Panc1 (cell line): ENCODE data around the gene ZNF593OS. TPM values are rescaled to one million over a fixed set of nuclear protein-coding genes. Genes with fewer than 3 reads are reported as not detected.

Experiments
- ATAC-seq: fragments of 200-7000 bp; cut with Tn5 transposase; 2 replicates; pipeline ENCODE4 v1.9.1; 2020; ENCODE audit warnings: mild to moderate bottlenecking, moderate library complexity
- BruUV-seq: library from RNA; stranded (reverse); fragments of 400-500 nt; replicated peaks from 2 replicates; lab custom pipeline; 2021; lab: Mats Ljungman, UMichigan
- CTCF ChIA-PET: fragments of 300-600 bp; sonication (Branson Sonifier 250); formaldehyde crosslinking; loops from one replicate; lab custom pipeline; 2022; ENCODE audit warnings: antibody characterized with exemption; lab: Charles Lee
- POLR2A ChIA-PET: fragments of 300-600 bp; sonication (Branson Sonifier 250); formaldehyde crosslinking; loops from one replicate; lab custom pipeline; 2022; ENCODE audit warnings: antibody characterized with exemption; lab: Charles Lee
- DNase-seq: peaks from one replicate; pipeline ENCODE4 v3.0.0-alpha.2; 2010; ENCODE audit warnings: low read depth, low spot score
- H3K27ac ChIP-seq: 2 replicates; pipeline ENCODE4 v1.5.1; 2011; ENCODE audit warnings: mild to moderate bottlenecking, low read length, inconsistent platforms
- H3K27me3 ChIP-seq: fragments of 200-500 bp; sonication (Bioruptor generic); 2 replicates; pipeline ENCODE4 v1.6.0; 2014; ENCODE audit warnings: low read length, inconsistent platforms; ENCODE audit not compliant: control insufficient read depth, insufficient read depth
- H3K36me3 ChIP-seq: fragments of 200-500 bp; sonication (Bioruptor generic); 2 replicates; pipeline ENCODE4 v1.5.1; 2014; ENCODE audit warnings: inconsistent platforms, mild to moderate bottlenecking, low read length, moderate library complexity; ENCODE audit not compliant: control insufficient read depth, insufficient read depth
- H3K4me1 ChIP-seq: 2 replicates; pipeline ENCODE4 v1.5.1; 2011; ENCODE audit warnings: inconsistent platforms, mild to moderate bottlenecking, low read length, moderate library complexity; ENCODE audit not compliant: control insufficient read depth, insufficient read depth
- H3K4me3 ChIP-seq, 2 experiments: 2 replicates each; pipeline ENCODE4 v1.5.1; 2011 to 2012; ENCODE audit warnings: low read depth in 2 of 2, low read length in 2 of 2, mild to moderate bottlenecking in 2 of 2, inconsistent platforms in 1 of 2, moderate library complexity in 1 of 2
- H3K9me3 ChIP-seq: fragments of 200-500 bp; sonication (Bioruptor generic); 2 replicates; pipeline ENCODE4 v1.5.1; 2014; ENCODE audit warnings: low read depth, mild to moderate bottlenecking, inconsistent platforms, low read length, moderate library complexity; ENCODE audit not compliant: control insufficient read depth, insufficient read depth
- POLR2AphosphoS5 ChIP-seq: IDR thresholded peaks from 2 replicates; pipeline ENCODE4 v1.6.1; 2012; ENCODE audit warnings: mild to moderate bottlenecking, low read depth, low read length, moderate library complexity
- SIN3A ChIP-seq: IDR thresholded peaks from 2 replicates; pipeline ENCODE4 v1.6.1; 2012; ENCODE audit warnings: low read depth, mild to moderate bottlenecking, low read length, moderate library complexity, borderline replicate concordance; ENCODE audit not compliant: insufficient read depth
- TCF7L2 ChIP-seq: IDR thresholded peaks from 2 replicates; pipeline ENCODE4 v1.6.1; 2011; ENCODE audit warnings: mild to moderate bottlenecking, low read depth, low read length, inconsistent platforms
- in situ Hi-C: cut with HindIII; loops from 2 replicates; pipeline ENCODE4 v1.10.0; 2016; ENCODE audit warnings: low sequenced_read_pairs, low pct_unique_long_range_greater_than_20kb
- intact Hi-C: fragments of 100-400 bp; cut with micrococcal nuclease; formaldehyde crosslinking; loops from one replicate; pipeline ENCODE4 v1.10.0; 2022; ENCODE audit not compliant: unreplicated experiment
- total RNA-seq: library from RNA; stranded (reverse); gene quantifications from one replicate; pipeline ENCODE4 v1.2.1, GENCODE V29; 2021; ENCODE audit not compliant: unreplicated experiment
- TF ChIP-seq, protein P1 (sequence below): fragments of 450-650 bp; IDR thresholded peaks from 2 replicates; pipeline ENCODE4 v1.5.1; 2017; ENCODE audit warnings: mild to moderate bottlenecking
- TF ChIP-seq, protein P2 (sequence below), 2 experiments: IDR thresholded peaks; 2 replicates each; pipeline ENCODE4 v1.6.1; 2011 to 2012; ENCODE audit warnings: low read depth in 2 of 2, control low read depth in 1 of 2, low read length in 1 of 2, mild to moderate bottlenecking in 1 of 2, moderate library complexity in 1 of 2; ENCODE audit not compliant: insufficient read depth in 1 of 2

ZNF593OS gene
- total RNA-seq, 1 experiment from 2014 or later, result not detected

- Histone ChIP-seq H3K4me3 (no peak overlapping the region), H3K9me3 (no peaks in the 10 kb centered on the region), H3K27me3 (no peaks in the 10 kb centered on the region), H3K36me3 (no peaks in the 10 kb centered on the region; the same call in 1 of the 2 replicates), H3K27ac (no peak overlapping the region), H3K4me1 (no peaks in the 10 kb centered on the region; the same call in 1 of the 2 replicates)
- POLR2A ChIA-PET, result no interaction called here
- ATAC-seq (no peak), DNase-seq (no peak)
- in situ Hi-C loops (no loop called here), intact Hi-C loops (no loop called here)
- TF ChIP-seq, protein P1, sequence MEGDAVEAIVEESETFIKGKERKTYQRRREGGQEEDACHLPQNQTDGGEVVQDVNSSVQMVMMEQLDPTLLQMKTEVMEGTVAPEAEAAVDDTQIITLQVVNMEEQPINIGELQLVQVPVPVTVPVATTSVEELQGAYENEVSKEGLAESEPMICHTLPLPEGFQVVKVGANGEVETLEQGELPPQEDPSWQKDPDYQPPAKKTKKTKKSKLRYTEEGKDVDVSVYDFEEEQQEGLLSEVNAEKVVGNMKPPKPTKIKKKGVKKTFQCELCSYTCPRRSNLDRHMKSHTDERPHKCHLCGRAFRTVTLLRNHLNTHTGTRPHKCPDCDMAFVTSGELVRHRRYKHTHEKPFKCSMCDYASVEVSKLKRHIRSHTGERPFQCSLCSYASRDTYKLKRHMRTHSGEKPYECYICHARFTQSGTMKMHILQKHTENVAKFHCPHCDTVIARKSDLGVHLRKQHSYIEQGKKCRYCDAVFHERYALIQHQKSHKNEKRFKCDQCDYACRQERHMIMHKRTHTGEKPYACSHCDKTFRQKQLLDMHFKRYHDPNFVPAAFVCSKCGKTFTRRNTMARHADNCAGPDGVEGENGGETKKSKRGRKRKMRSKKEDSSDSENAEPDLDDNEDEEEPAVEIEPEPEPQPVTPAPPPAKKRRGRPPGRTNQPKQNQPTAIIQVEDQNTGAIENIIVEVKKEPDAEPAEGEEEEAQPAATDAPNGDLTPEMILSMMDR, result no peak
- TF ChIP-seq TCF7L2, result no peak
- TF ChIP-seq, protein P2, sequence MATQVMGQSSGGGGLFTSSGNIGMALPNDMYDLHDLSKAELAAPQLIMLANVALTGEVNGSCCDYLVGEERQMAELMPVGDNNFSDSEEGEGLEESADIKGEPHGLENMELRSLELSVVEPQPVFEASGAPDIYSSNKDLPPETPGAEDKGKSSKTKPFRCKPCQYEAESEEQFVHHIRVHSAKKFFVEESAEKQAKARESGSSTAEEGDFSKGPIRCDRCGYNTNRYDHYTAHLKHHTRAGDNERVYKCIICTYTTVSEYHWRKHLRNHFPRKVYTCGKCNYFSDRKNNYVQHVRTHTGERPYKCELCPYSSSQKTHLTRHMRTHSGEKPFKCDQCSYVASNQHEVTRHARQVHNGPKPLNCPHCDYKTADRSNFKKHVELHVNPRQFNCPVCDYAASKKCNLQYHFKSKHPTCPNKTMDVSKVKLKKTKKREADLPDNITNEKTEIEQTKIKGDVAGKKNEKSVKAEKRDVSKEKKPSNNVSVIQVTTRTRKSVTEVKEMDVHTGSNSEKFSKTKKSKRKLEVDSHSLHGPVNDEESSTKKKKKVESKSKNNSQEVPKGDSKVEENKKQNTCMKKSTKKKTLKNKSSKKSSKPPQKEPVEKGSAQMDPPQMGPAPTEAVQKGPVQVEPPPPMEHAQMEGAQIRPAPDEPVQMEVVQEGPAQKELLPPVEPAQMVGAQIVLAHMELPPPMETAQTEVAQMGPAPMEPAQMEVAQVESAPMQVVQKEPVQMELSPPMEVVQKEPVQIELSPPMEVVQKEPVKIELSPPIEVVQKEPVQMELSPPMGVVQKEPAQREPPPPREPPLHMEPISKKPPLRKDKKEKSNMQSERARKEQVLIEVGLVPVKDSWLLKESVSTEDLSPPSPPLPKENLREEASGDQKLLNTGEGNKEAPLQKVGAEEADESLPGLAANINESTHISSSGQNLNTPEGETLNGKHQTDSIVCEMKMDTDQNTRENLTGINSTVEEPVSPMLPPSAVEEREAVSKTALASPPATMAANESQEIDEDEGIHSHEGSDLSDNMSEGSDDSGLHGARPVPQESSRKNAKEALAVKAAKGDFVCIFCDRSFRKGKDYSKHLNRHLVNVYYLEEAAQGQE (IDR thresholded peaks at IDR 0.05; ENCODE audit: insufficient read depth in 1 of 2, low read depth in 2 of 2, low read length in 1 of 2), result no peak
- TF ChIP-seq SIN3A, result no peak
- TF ChIP-seq POLR2AphosphoS5, result no peak
- CTCF ChIA-PET, result no interaction called here
- BruUV-seq, result no TSS peak
These were observed 10.2 kb upstream of the ZNF593OS start for GRCh38 chr1:26181586-26182382.

DNA sequence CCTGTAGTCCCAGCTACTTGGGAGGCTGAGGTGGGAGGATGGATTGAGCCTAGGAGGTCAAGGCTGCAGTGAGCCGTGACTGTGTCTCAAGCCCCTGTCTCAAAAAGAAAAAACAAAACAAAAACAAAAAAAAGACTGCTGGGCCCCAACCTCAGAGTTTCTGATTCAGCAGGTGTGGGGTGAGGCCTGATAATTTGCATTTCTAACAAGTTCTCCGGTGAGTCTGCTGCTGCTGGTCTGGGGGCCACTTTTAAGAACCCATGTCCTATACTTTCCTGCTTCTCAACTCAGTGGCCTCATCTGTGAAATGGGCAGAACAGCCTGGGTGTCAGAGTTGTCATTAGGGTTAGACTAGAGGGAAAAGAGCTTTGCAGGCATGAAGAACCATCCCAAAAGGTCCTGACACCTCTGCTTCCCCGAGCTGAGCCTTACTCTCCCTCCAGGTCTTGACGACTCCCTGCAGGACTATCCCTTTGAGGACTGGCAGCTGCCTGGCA lies 8.4 kb upstream of the ZNF593OS start:
- ChIA-PET POLR2A (no interaction called here), CTCF (no interaction called here)
- intact Hi-C loops, result no loop called here
- Histone ChIP-seq H3K27me3 (no peaks in the 10 kb centered on the region), H3K4me1 (no peaks in the 10 kb centered on the region; the same call in 1 of the 2 replicates), H3K27ac (no peak overlapping the region), H3K9me3 (no peaks in the 10 kb centered on the region), H3K4me3 (no peak overlapping the region), H3K36me3 (no peaks in the 10 kb centered on the region; the same call in 1 of the 2 replicates)
- in situ Hi-C loops, result no loop called here
- ATAC-seq (no peak), DNase-seq (no peak)
- BruUV-seq, result no TSS peak
- TF ChIP-seq, protein P2 (IDR thresholded peaks at IDR 0.05; ENCODE audit: insufficient read depth in 1 of 2, low read depth in 2 of 2, low read length in 1 of 2), result no peak
- TF ChIP-seq SIN3A (no peak), POLR2AphosphoS5 (no peak), TCF7L2 (no peak)
- TF ChIP-seq, protein P1, result no peak
